Measurements from ENCODE around the gene DMPK. TPM values are rescaled to one million over a fixed set of nuclear protein-coding genes. Genes with fewer than 3 reads are reported as not detected.
"Not testable (repeated sequence)": the region's sequence is repeated elsewhere in the genome, so short reads cannot be mapped to it uniquely, and the experiment has no call there.

The DMPK gene
- polyA plus RNA-seq, 1 donor from 2014 or later: 34.3 TPM

DNA sequence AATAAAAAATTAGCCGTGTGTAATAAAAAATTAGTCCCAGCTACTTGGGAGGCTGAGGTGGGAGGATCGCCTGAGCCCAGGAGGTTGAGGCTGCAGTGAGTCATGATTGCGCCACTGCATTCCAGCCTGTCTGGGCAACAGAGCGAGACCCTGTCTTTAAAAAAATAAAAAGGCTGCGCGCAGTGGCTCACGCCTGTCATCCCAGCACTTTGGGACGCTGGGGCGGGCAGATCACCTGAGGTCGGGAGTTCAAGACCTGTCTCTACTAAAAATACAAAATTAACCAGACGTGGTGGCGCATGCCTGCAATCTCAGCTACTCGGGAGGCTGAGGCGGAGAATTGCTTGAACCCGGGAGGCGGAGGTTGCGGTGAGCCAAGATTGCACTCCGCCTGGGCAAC, 53.6 kb downstream of the DMPK start:
- H3K9me3 ChIP-seq (ENCODE audit: low read length); H3K9me2 ChIP-seq (ENCODE audit: insufficient read depth, low read length); H3K4me2 ChIP-seq (ENCODE audit: low read length); H3F3A ChIP-seq (ENCODE audit: insufficient read depth, low read length, poor library complexity, severe bottlenecking); H3K27ac ChIP-seq (ENCODE audit: low read length); H2AFZ ChIP-seq (ENCODE audit: low read depth, low read length); H3K4me3 ChIP-seq (ENCODE audit: low read length); H3K9ac ChIP-seq (ENCODE audit: low read length); H3K27me3 ChIP-seq (ENCODE audit: insufficient read depth, low read depth, low read length); H3K36me3 ChIP-seq (ENCODE audit: insufficient read depth, low read length); H4K20me1 ChIP-seq (ENCODE audit: insufficient read depth): not testable (repeated sequence)
- peaks cover 26% of the 10 kb centered on the region for H3K79me2 ChIP-seq (replicated peaks; ENCODE audit: insufficient read depth, low read length)

- H3K4me2 ChIP-seq (ENCODE audit: low read length); H3K27ac ChIP-seq (ENCODE audit: low read length); H3K9me3 ChIP-seq (ENCODE audit: low read length); H3K27me3 ChIP-seq (ENCODE audit: insufficient read depth, low read depth, low read length); H3K9me2 ChIP-seq (ENCODE audit: insufficient read depth, low read length); H3F3A ChIP-seq (ENCODE audit: insufficient read depth, low read length, poor library complexity, severe bottlenecking); H2AFZ ChIP-seq (ENCODE audit: low read depth, low read length); H3K9ac ChIP-seq (ENCODE audit: low read length); H4K20me1 ChIP-seq (ENCODE audit: insufficient read depth); H3K36me3 ChIP-seq (ENCODE audit: insufficient read depth, low read length); H3K4me3 ChIP-seq (ENCODE audit: low read length): not testable (repeated sequence)
- H3K79me2 ChIP-seq (replicated peaks; ENCODE audit: insufficient read depth, low read length): peaks cover 33% of the 10 kb centered on the region
Observed at GRCh38 chr19:45720065-45720464, 62.2 kb downstream of the DMPK start.

Other genes starting within 250 kb of the DMPK start
- gene OPA3, start 197.7 kb downstream of the DMPK start, polyA plus RNA-seq: 3.3 and 6.0 TPM in 2 replicates
- gene GPR4, start 180.3 kb downstream of the DMPK start, polyA plus RNA-seq: 0.25 TPM in 1 of 2 replicates, not detected in the other
- 18.9 and 19.2 TPM in 2 replicates for gene EML2, start 143.1 kb downstream of the DMPK start, polyA plus RNA-seq
- 6.4 and 13.1 TPM in 2 replicates for gene GIPR, start 114.3 kb downstream of the DMPK start, polyA plus RNA-seq
- gene SNRPD2, start 90.5 kb downstream of the DMPK start, polyA plus RNA-seq: 333 and 372 TPM in 2 replicates
- gene QPCTL, start 89.8 kb downstream of the DMPK start, polyA plus RNA-seq: 6.8 and 8.4 TPM in 2 replicates
- gene FBXO46, start 51.6 kb downstream of the DMPK start, polyA plus RNA-seq: 12.5 and 13.2 TPM in 2 replicates
- not detected in 2 replicates for gene MEIOSIN, start 49.1 kb downstream of the DMPK start, polyA plus RNA-seq
- gene SIX5, start 13.2 kb downstream of the DMPK start, polyA plus RNA-seq: 0.50 TPM in 1 of 2 replicates, not detected in the other
- gene DMWD, start 10.4 kb upstream of the DMPK start, polyA plus RNA-seq: 20.4 and 28.5 TPM in 2 replicates
- gene RSPH6A, start 32.8 kb upstream of the DMPK start, polyA plus RNA-seq: not detected in 2 replicates
- gene SYMPK, start 80.7 kb upstream of the DMPK start, polyA plus RNA-seq: 22.2 and 33.9 TPM in 2 replicates
- gene FOXA3, start 81.8 kb upstream of the DMPK start, polyA plus RNA-seq: not detected in 2 replicates
- 26.9 and 27.6 TPM in 2 replicates for gene IRF2BP1, start 103.7 kb upstream of the DMPK start, polyA plus RNA-seq
- gene MYPOP, start 120.1 kb upstream of the DMPK start, polyA plus RNA-seq: 0.90 and 2.3 TPM in 2 replicates
- 0.18 and 0.64 TPM in 2 replicates for gene NANOS2, start 132.3 kb upstream of the DMPK start, polyA plus RNA-seq
- 7.6 and 9.3 TPM in 2 replicates for gene NOVA2, start 191.4 kb upstream of the DMPK start, polyA plus RNA-seq
- gene CCDC61, start 213.0 kb upstream of the DMPK start, polyA plus RNA-seq: 0.82 and 1.4 TPM in 2 replicates
- gene PGLYRP1, start 240.6 kb upstream of the DMPK start, polyA plus RNA-seq: not detected in 2 replicates

Measured in neural cell (in vitro differentiated cells).